ENCODE data around the gene PRR27.

The PRR27 gene

DNA sequence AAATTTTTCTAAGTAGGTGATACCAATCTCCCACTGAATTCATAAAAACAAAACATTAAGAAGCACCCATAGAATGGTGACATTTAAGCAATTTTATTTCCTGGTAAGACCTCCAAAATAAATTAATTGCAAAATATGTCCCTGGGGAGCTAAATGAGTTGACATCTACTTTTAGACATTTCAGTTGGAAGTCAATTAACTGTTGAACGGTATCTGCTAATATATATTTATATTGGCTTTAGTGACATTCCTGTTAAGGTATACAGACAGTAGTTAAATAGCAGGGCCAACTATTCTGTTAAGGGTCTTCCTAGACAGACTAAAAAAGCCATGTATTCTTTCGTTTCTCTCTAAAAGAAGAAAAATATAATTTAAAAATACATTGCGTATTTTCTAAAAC, at the start of gene PRR27:
Gene PRR27 (plus strand): TSS at position 301 of the 400 bp plus-strand sequence. CDS start 139 bp downstream, outside the sequence.
- no peaks in the 10 kb centered on the region for H3K36me3 Mint-ChIP-seq (ENCODE audit: low read depth)
- H3K27ac Mint-ChIP-seq, result no peak within 1 kb of the TSS
- H3K4me3 Mint-ChIP-seq, result no peak within 1 kb of the TSS
- no peaks in the 10 kb centered on the region for H3K4me1 Mint-ChIP-seq (ENCODE audit: low read depth)
- H3K9me3 Mint-ChIP-seq, result no peaks in the 10 kb centered on the region
- H3K27me3 Mint-ChIP-seq (ENCODE audit: low read depth), result no peaks in the 10 kb centered on the region

GRCh38 chr4:70110917-70111316, 43.1 kb upstream of the PRR27 start:
- H3K27ac Mint-ChIP-seq, result no peak overlapping the region
- no peaks in the 10 kb centered on the region for H3K36me3 Mint-ChIP-seq (ENCODE audit: low read depth)
- no peaks in the 10 kb centered on the region for H3K4me1 Mint-ChIP-seq (ENCODE audit: low read depth)
- H3K9me3 Mint-ChIP-seq, result no peaks in the 10 kb centered on the region
- no peaks in the 10 kb centered on the region for H3K27me3 Mint-ChIP-seq (ENCODE audit: low read depth)
- no peak overlapping the region for H3K4me3 Mint-ChIP-seq

DNA sequence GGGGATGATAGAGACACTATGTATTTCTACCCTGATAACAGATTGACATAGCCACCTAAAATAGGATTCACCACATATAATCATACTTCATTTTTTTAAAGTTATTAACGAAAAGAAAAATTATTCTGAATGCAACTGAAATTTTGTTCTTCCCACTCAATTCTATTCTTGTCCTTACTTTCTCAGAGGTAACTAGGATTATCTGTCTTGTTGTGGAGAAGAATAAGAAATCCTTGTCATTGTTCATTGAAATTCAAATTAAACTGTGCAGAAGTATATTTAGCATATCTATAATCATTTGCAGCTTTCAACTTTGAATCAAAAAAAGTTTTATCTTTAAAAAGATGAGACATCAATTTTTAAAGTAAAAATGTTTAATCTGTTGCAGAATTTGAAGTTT, 40.4 kb upstream of the PRR27 start:
- Mint-ChIP-seq H3K9me3 (no peaks in the 10 kb centered on the region), H3K27ac (no peak overlapping the region), H3K27me3 (ENCODE audit: low read depth) (no peaks in the 10 kb centered on the region), H3K4me1 (ENCODE audit: low read depth) (no peaks in the 10 kb centered on the region), H3K36me3 (ENCODE audit: low read depth) (no peaks in the 10 kb centered on the region), H3K4me3 (no peak overlapping the region)

GRCh38 chr4:70114096-70114495, 39.9 kb upstream of the PRR27 start:
- no peak overlapping the region for H3K4me3 Mint-ChIP-seq
- H3K36me3 Mint-ChIP-seq (ENCODE audit: low read depth), result no peaks in the 10 kb centered on the region
- H3K9me3 Mint-ChIP-seq, result no peaks in the 10 kb centered on the region
- H3K27me3 Mint-ChIP-seq (ENCODE audit: low read depth), result no peaks in the 10 kb centered on the region
- H3K4me1 Mint-ChIP-seq (ENCODE audit: low read depth), result no peaks in the 10 kb centered on the region
- no peak overlapping the region for H3K27ac Mint-ChIP-seq

- Mint-ChIP-seq H3K36me3 (ENCODE audit: low read depth) (no peaks in the 10 kb centered on the region), H3K4me1 (ENCODE audit: low read depth) (no peaks in the 10 kb centered on the region), H3K9me3 (no peaks in the 10 kb centered on the region), H3K27me3 (ENCODE audit: low read depth) (no peaks in the 10 kb centered on the region), H3K27ac (no peak overlapping the region), H3K4me3 (no peak overlapping the region)
Observed at GRCh38 chr4:70120323-70120722, 33.7 kb upstream of the PRR27 start.

DNA sequence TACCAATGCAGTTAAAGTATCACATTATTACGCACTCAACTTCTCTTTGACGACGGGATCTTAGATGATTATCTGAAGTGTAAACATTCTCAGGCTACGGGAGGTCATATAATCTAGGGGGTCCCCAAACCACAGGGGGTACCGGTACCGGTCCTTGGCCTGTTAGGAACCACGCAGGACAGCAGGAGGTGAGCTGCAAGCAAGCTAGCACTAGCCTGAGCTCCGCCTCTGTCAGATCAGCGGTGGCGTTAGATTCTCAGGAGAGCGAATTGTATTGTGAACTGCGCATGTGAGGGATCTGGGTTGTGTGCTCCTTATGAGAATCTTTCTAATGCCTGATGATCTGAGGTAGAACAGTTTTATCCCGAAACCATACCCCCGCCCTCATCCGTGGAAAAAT, 20.6 kb upstream of the PRR27 start:
- H3K4me1 Mint-ChIP-seq (ENCODE audit: low read depth), result no peaks in the 10 kb centered on the region

GRCh38 chr4:70138751-70139150, 15.3 kb upstream of the PRR27 start:
- Mint-ChIP-seq H3K27me3 (ENCODE audit: low read depth) (no peaks in the 10 kb centered on the region), H3K4me1 (ENCODE audit: low read depth) (no peaks in the 10 kb centered on the region)

More for the DNA sequence above, 20.6 kb upstream of the PRR27 start:
- Mint-ChIP-seq H3K36me3 (ENCODE audit: low read depth) (no peaks in the 10 kb centered on the region), H3K27me3 (ENCODE audit: low read depth) (no peaks in the 10 kb centered on the region), H3K4me3 (no peak overlapping the region), H3K9me3 (no peaks in the 10 kb centered on the region), H3K27ac (no peak overlapping the region)

GRCh38 chr4:70151271-70151670, 2.8 kb upstream of the PRR27 start:
- no peaks in the 10 kb centered on the region for H3K36me3 Mint-ChIP-seq (ENCODE audit: low read depth)
- no peaks in the 10 kb centered on the region for H3K27me3 Mint-ChIP-seq (ENCODE audit: low read depth)
- no peaks in the 10 kb centered on the region for H3K9me3 Mint-ChIP-seq
- no peak overlapping the region for H3K4me3 Mint-ChIP-seq
- no peaks in the 10 kb centered on the region for H3K4me1 Mint-ChIP-seq (ENCODE audit: low read depth)
- H3K27ac Mint-ChIP-seq, result no peak overlapping the region

More at GRCh38 chr4:70138751-70139150, 15.3 kb upstream of the PRR27 start:
- H3K4me3 Mint-ChIP-seq, result no peak overlapping the region
- no peaks in the 10 kb centered on the region for H3K9me3 Mint-ChIP-seq
- H3K27ac Mint-ChIP-seq, result no peak overlapping the region
- no peaks in the 10 kb centered on the region for H3K36me3 Mint-ChIP-seq (ENCODE audit: low read depth)

DNA sequence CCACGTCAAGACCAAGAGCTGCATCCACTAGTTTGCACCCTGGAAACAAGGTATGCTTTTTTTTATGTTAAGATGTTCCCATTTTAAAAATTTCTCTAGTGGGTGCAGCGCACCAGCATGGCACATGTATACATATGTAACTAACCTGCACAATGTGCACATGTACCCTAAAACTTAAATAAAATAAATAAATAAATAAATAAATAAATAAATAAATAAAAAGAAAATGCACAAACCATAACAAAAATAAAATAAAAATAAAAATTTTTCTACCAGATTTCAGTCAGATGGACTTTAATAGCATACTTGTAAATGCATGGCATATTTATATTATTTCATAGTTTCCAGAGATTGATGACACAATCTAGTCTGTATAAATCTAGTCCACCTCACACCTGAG, 1.9 kb upstream of the PRR27 start:
- Mint-ChIP-seq H3K36me3 (ENCODE audit: low read depth) (no peaks in the 10 kb centered on the region), H3K9me3 (no peaks in the 10 kb centered on the region), H3K27ac (no peak overlapping the region), H3K27me3 (ENCODE audit: low read depth) (no peaks in the 10 kb centered on the region), H3K4me3 (no peak overlapping the region), H3K4me1 (ENCODE audit: low read depth) (no peaks in the 10 kb centered on the region)

DNA sequence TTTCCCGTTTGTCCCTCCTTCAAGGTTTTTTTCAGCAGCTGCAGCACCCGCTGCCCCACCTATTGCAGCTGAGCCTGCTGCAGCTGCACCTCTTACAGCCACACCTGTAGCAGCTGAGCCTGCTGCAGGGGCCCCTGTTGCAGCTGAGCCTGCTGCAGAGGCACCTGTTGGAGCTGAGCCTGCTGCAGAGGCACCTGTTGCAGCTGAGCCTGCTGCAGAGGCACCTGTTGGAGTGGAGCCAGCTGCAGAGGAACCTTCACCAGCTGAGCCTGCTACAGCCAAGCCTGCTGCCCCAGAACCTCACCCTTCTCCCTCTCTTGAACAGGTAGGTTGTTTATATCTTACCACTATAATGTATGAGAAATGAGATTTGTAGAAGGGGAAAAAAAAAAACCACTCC, 4.5 kb downstream of the PRR27 start:
- Mint-ChIP-seq H3K4me3 (no peak overlapping the region), H3K36me3 (ENCODE audit: low read depth) (no peaks in the 10 kb centered on the region), H3K4me1 (ENCODE audit: low read depth) (no peaks in the 10 kb centered on the region), H3K27me3 (ENCODE audit: low read depth) (no peaks in the 10 kb centered on the region), H3K9me3 (no peaks in the 10 kb centered on the region), H3K27ac (no peak overlapping the region)

DNA sequence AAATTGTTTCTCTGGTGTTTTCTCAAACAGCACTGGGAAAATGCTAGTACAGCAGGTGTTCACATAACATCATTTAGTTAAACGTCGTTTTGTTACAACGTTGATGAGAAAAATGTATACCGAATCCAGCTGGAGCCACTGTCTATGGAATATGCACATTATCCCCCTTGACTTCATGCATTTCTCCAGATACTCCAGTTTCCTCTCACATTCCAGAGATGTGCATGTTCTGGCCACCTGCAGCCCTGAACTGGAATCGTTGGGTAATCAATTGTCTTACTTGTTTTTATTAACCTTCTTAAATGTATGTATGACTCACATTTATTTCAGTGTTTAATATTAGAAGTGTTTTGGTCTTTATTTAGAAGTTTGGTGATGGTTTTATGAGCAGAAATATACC, 23.1 kb downstream of the PRR27 start:
- Mint-ChIP-seq H3K9me3 (no peaks in the 10 kb centered on the region), H3K27me3 (ENCODE audit: low read depth) (no peaks in the 10 kb centered on the region), H3K4me1 (ENCODE audit: low read depth) (no peaks in the 10 kb centered on the region), H3K36me3 (ENCODE audit: low read depth) (no peaks in the 10 kb centered on the region), H3K27ac (no peak overlapping the region), H3K4me3 (no peak overlapping the region)

GRCh38 chr4:70178075-70178660, 24.1 kb downstream of the PRR27 start:
- Mint-ChIP-seq H3K4me1 (ENCODE audit: low read depth) (no peaks in the 10 kb centered on the region), H3K27ac (no peak overlapping the region), H3K36me3 (ENCODE audit: low read depth) (no peaks in the 10 kb centered on the region), H3K9me3 (no peaks in the 10 kb centered on the region), H3K27me3 (ENCODE audit: low read depth) (no peaks in the 10 kb centered on the region), H3K4me3 (no peak overlapping the region)

DNA sequence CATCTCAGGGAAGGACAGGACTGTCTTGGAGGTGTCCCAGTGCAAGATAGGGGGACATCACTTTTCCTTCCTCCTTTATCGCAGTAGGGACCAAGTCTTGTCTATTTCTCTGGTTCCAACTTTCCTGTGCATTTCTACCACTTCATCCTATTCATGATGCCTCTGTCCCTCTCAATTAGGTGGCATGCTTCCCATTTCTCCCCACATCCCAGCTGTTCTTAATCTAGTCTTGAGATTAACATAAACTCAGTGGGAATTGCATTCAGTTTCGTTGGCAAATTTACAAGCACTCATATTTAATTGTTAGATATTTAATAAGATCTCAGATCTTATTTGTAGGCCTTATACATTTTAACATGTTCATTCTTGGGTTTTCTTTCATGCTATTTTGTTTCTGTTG, 25.8 kb downstream of the PRR27 start:
- Mint-ChIP-seq H3K27ac (no peak overlapping the region), H3K4me1 (ENCODE audit: low read depth) (no peaks in the 10 kb centered on the region), H3K4me3 (no peak overlapping the region), H3K27me3 (ENCODE audit: low read depth) (no peaks in the 10 kb centered on the region), H3K36me3 (ENCODE audit: low read depth) (no peaks in the 10 kb centered on the region), H3K9me3 (no peaks in the 10 kb centered on the region)

GRCh38 chr4:70181864-70182263, 27.8 kb downstream of the PRR27 start:
- Mint-ChIP-seq H3K4me3 (no peak overlapping the region), H3K27ac (no peak overlapping the region), H3K36me3 (ENCODE audit: low read depth) (no peaks in the 10 kb centered on the region), H3K4me1 (ENCODE audit: low read depth) (no peaks in the 10 kb centered on the region), H3K9me3 (no peaks in the 10 kb centered on the region), H3K27me3 (ENCODE audit: low read depth) (no peaks in the 10 kb centered on the region)

GRCh38 chr4:70182517-70183167, 28.6 kb downstream of the PRR27 start:
- no peak overlapping the region for H3K27ac Mint-ChIP-seq
- H3K4me1 Mint-ChIP-seq (ENCODE audit: low read depth), result no peaks in the 10 kb centered on the region
- H3K4me3 Mint-ChIP-seq, result no peak overlapping the region
- H3K36me3 Mint-ChIP-seq (ENCODE audit: low read depth), result no peaks in the 10 kb centered on the region
- no peaks in the 10 kb centered on the region for H3K27me3 Mint-ChIP-seq (ENCODE audit: low read depth)
- no peaks in the 10 kb centered on the region for H3K9me3 Mint-ChIP-seq

All from T-helper 1 cell treated with Interleukin-12 subunit alpha and Interleukin-12 subunit beta and Interleukin-4 antibody, amounts not matched to agents 30 μg/mL and 1 μg/mL, for 36 hours (primary cell).